Brain microvascular endothelial cell (primary cell): ENCODE results near the gene CD82.

Source experiments
- DNase-seq: peaks from one replicate; pipeline ENCODE4 v3.0.0-alpha.2; 2020
- H3K27ac ChIP-seq: fragments of 250-450 bp; sonication (Bioruptor Pico); 2 replicates; pipeline ENCODE4 v1.5.1; 2020; ENCODE audit warnings: mild to moderate bottlenecking, moderate library complexity
- H3K27me3 ChIP-seq: fragments of 250-450 bp; sonication (Bioruptor Pico); replicated peaks from 2 replicates; pipeline ENCODE4 v1.5.1; 2020; ENCODE audit warnings: mild to moderate bottlenecking
- H3K36me3 ChIP-seq: fragments of 250-450 bp; sonication (Bioruptor Pico); replicated peaks from 2 replicates; pipeline ENCODE4 v1.5.1; 2020; ENCODE audit warnings: mild to moderate bottlenecking
- H3K4me3 ChIP-seq: 2 replicates; pipeline ENCODE4 v1.5.1; 2011; ENCODE audit warnings: low read depth, mild to moderate bottlenecking, control low read depth, low read length, moderate library complexity
- CTCF ChIP-seq: IDR thresholded peaks from 2 replicates; pipeline ENCODE4 v1.5.1; 2011; ENCODE audit warnings: low read depth, mild to moderate bottlenecking, moderate library complexity, low read length, control low read depth, inconsistent platforms; ENCODE audit errors: missing control alignments
- in situ Hi-C: cut with HindIII; loops from 2 replicates; pipeline ENCODE4 v1.10.0; 2017; ENCODE audit warnings: low sequenced_read_pairs, low pct_ligation_motif_present

CD82 gene

GRCh38 chr11:44561964-44562734 is 3.3 kb upstream of the CD82 start:
- in situ Hi-C loops, result no loop called here
- H3K27ac ChIP-seq, result no peak overlapping the region
- no peak for TF ChIP-seq CTCF

GRCh38 chr11:44562845-44563460 is 2.5 kb upstream of the CD82 start:
- Histone ChIP-seq H3K27me3 (no peaks in the 10 kb centered on the region), H3K36me3 (no peaks in the 10 kb centered on the region), H3K27ac (no peak overlapping the region), H3K4me3 (no peak overlapping the region)
- in situ Hi-C loops, result no loop called here
- DNase-seq, result no peak
- TF ChIP-seq CTCF, result no peak

More at GRCh38 chr11:44561964-44562734, 3.3 kb upstream of the CD82 start:
- Histone ChIP-seq H3K4me3 (no peak overlapping the region), H3K27me3 (no peaks in the 10 kb centered on the region), H3K36me3 (no peaks in the 10 kb centered on the region)
- DNase-seq, result no peak

GRCh38 chr11:44563711-44564110 is 1.8 kb upstream of the CD82 start:
- Histone ChIP-seq H3K4me3 (no peak overlapping the region), H3K27ac (peak overlapping the region; percentile 88), H3K27me3 (no peaks in the 10 kb centered on the region), H3K36me3 (no peaks in the 10 kb centered on the region)
- in situ Hi-C loops, result no loop called here
- DNase-seq, result peak; percentile 70
- TF ChIP-seq CTCF, result no peak

- no peak for DNase-seq
- Histone ChIP-seq H3K27ac (peak overlapping the region; percentile 88), H3K27me3 (no peaks in the 10 kb centered on the region), H3K4me3 (no peak overlapping the region), H3K36me3 (no peaks in the 10 kb centered on the region)
- TF ChIP-seq CTCF, result no peak
- in situ Hi-C loops, result no loop called here
Measured at GRCh38 chr11:44564166-44564565, 1.3 kb upstream of the CD82 start.

- no peak for TF ChIP-seq CTCF
- H3K4me3 ChIP-seq, result peak overlapping the region; percentile 59
- H3K36me3 ChIP-seq, result no peaks in the 10 kb centered on the region
- H3K27me3 ChIP-seq, result no peaks in the 10 kb centered on the region
- H3K27ac ChIP-seq, result peak overlapping the region; percentile 88
- DNase-seq, result peak; percentile 65
- in situ Hi-C loops, result no loop called here
Measured at GRCh38 chr11:44564670-44565210, 723 bp upstream of the CD82 start.
